Duodenal mucosa (tissue), 2 donors: ENCODE results near the gene GLOD4.

ENCODE experiments used
- H3K27ac ChIP-seq: one replicate; pipeline ENCODE4 v1.7.0; 2013; ENCODE audit warnings: low read depth, low read length
- H3K27me3 ChIP-seq, 2 donors: one replicate each; pipeline ENCODE4 v1.7.0; 2013; ENCODE audit warnings: low read length in 2 of 2, control low read depth in 1 of 2; ENCODE audit not compliant: insufficient read depth in 2 of 2, control insufficient read depth in 1 of 2
- H3K36me3 ChIP-seq, 2 donors: one replicate each; pipeline ENCODE4 v1.7.0; 2013; ENCODE audit warnings: low read length in 2 of 2, control low read depth in 1 of 2; ENCODE audit not compliant: insufficient read depth in 2 of 2, control insufficient read depth in 1 of 2
- H3K4me1 ChIP-seq, 2 donors: one replicate each; pipeline ENCODE4 v1.7.0; 2013; ENCODE audit warnings: low read length in 2 of 2, control low read depth in 1 of 2; ENCODE audit not compliant: insufficient read depth in 2 of 2, control insufficient read depth in 1 of 2
- H3K4me3 ChIP-seq, 2 donors: one replicate each; pipeline ENCODE4 v1.7.0; 2013; ENCODE audit warnings: low read length in 2 of 2, low read depth in 1 of 2
- H3K9ac ChIP-seq, 2 donors: one replicate each; pipeline ENCODE4 v1.7.0; 2013; ENCODE audit warnings: low read length in 2 of 2, low read depth in 1 of 2
- H3K9me3 ChIP-seq, 2 donors: one replicate each; pipeline ENCODE4 v1.7.0; 2013; ENCODE audit warnings: low read length in 2 of 2, control low read depth in 1 of 2; ENCODE audit not compliant: control insufficient read depth in 1 of 2

GLOD4 gene

GRCh38 chr17:744937-745336, 37.1 kb downstream of the GLOD4 start:
- no peak overlapping the region for H3K9ac ChIP-seq
- no peaks in the 10 kb centered on the region for H3K27me3 ChIP-seq
- peaks cover 0 to 1% of the 10 kb centered on the region in 2 donors for H3K4me1 ChIP-seq
- peaks cover 46 to 83% of the 10 kb centered on the region in 2 donors for H3K36me3 ChIP-seq
- H3K9me3 ChIP-seq: no peaks in the 10 kb centered on the region
- no peak overlapping the region for H3K4me3 ChIP-seq
- H3K27ac ChIP-seq: no peak overlapping the region

GRCh38 chr17:743139-743538, 38.9 kb downstream of the GLOD4 start:
- Histone ChIP-seq H3K27me3 (no peaks in the 10 kb centered on the region), H3K4me1 (no peaks in the 10 kb centered on the region), H3K27ac (no peak overlapping the region), H3K9me3 (no peaks in the 10 kb centered on the region), H3K36me3 (peaks cover 46 to 87% of the 10 kb centered on the region in 2 donors), H3K9ac (no peak overlapping the region), H3K4me3 (no peak overlapping the region)

GRCh38 chr17:742147-742793, 39.8 kb downstream of the GLOD4 start:
- Histone ChIP-seq H3K27ac (no peak overlapping the region), H3K36me3 (peaks cover 45 to 84% of the 10 kb centered on the region in 2 donors), H3K4me3 (no peak overlapping the region), H3K9me3 (no peaks in the 10 kb centered on the region), H3K4me1 (no peaks in the 10 kb centered on the region), H3K27me3 (no peaks in the 10 kb centered on the region), H3K9ac (no peak overlapping the region)

- no peak overlapping the region for H3K9ac ChIP-seq
- no peaks in the 10 kb centered on the region for H3K4me1 ChIP-seq
- H3K9me3 ChIP-seq: no peaks in the 10 kb centered on the region
- peaks cover 36 to 71% of the 10 kb centered on the region in 2 donors for H3K36me3 ChIP-seq
- H3K4me3 ChIP-seq: no peak overlapping the region
- no peaks in the 10 kb centered on the region for H3K27me3 ChIP-seq
- H3K27ac ChIP-seq: no peak overlapping the region
Observed at GRCh38 chr17:740240-741017, 41.7 kb downstream of the GLOD4 start.

GRCh38 chr17:737561-738113, 44.4 kb downstream of the GLOD4 start:
- no peak overlapping the region for H3K9ac ChIP-seq
- H3K9me3 ChIP-seq: no peaks in the 10 kb centered on the region
- peaks cover 22 to 44% of the 10 kb centered on the region in 2 donors for H3K36me3 ChIP-seq
- H3K4me3 ChIP-seq: no peak overlapping the region
- H3K4me1 ChIP-seq: peaks cover 7 to 12% of the 10 kb centered on the region in 2 donors
- no peaks in the 10 kb centered on the region for H3K27me3 ChIP-seq
- no peak overlapping the region for H3K27ac ChIP-seq

GRCh38 chr17:733743-734142, 48.3 kb downstream of the GLOD4 start:
- Histone ChIP-seq H3K36me3 (peaks cover 4 to 16% of the 10 kb centered on the region in 2 donors), H3K9ac (peak overlapping the region; percentile 42 to 57), H3K4me1 (peaks cover 7 to 17% of the 10 kb centered on the region in 2 donors), H3K27ac (no peak overlapping the region), H3K4me3 (peak overlapping the region; percentile 63 to 65), H3K27me3 (no peaks in the 10 kb centered on the region), H3K9me3 (no peaks in the 10 kb centered on the region)

GRCh38 chr17:732902-733720, 49.0 kb downstream of the GLOD4 start:
- Histone ChIP-seq H3K4me1 (peaks cover 7 to 17% of the 10 kb centered on the region in 2 donors), H3K27ac (peak overlapping the region; percentile 76), H3K27me3 (no peaks in the 10 kb centered on the region), H3K9ac (peak overlapping the region; percentile 42 to 57), H3K9me3 (no peaks in the 10 kb centered on the region), H3K36me3 (peaks cover 4 to 11% of the 10 kb centered on the region in 2 donors), H3K4me3 (peak overlapping the region; percentile 63 to 65)

GRCh38 chr17:732067-732901, 49.8 kb downstream of the GLOD4 start, which contains the start of gene TLCD3A:
Gene TLCD3A (plus strand): TSS chr17:732596. CDS start chr17:732648, 52 bp downstream.
- Histone ChIP-seq H3K36me3 (peaks cover 0 to 5% of the 10 kb centered on the region in 2 donors), H3K9ac (peak within 1 kb of the TSS; percentile 66 to 69), H3K27ac (peak within 1 kb of the TSS; percentile 76), H3K4me3 (peak within 1 kb of the TSS; percentile 67 to 83), H3K9me3 (no peaks in the 10 kb centered on the region), H3K27me3 (no peaks in the 10 kb centered on the region), H3K4me1 (peaks cover 7 to 17% of the 10 kb centered on the region in 2 donors)

- H3K9me3 ChIP-seq: no peaks in the 10 kb centered on the region
- H3K4me1 ChIP-seq: peaks cover 11 to 19% of the 10 kb centered on the region in 2 donors
- H3K27me3 ChIP-seq: no peaks in the 10 kb centered on the region
- H3K9ac ChIP-seq: peak overlapping the region; percentile 66 to 69
- H3K27ac ChIP-seq: peak overlapping the region; percentile 45
- peak overlapping the region; percentile 67 to 83 for H3K4me3 ChIP-seq
- H3K36me3 ChIP-seq: peaks cover 0 to 5% of the 10 kb centered on the region in 2 donors
Observed at GRCh38 chr17:731644-732066, 50.4 kb downstream of the GLOD4 start.
